BLaER1 (cell line): Measurements from ENCODE around the gene GTPBP6.

ENCODE experiments used
- H3K27ac ChIP-seq: shearing (Covaris generic); formaldehyde crosslinking; 2 replicates; pipeline ENCODE4 v1.8.1; 2022
- H3K27me3 ChIP-seq: shearing (Covaris generic); formaldehyde crosslinking; 2 replicates; pipeline ENCODE4 v1.8.1; 2022
- H3K36me3 ChIP-seq: shearing (Covaris generic); formaldehyde crosslinking; 2 replicates; pipeline ENCODE4 v1.8.1; 2022
- H3K4me1 ChIP-seq: shearing (Covaris generic); formaldehyde crosslinking; 2 replicates; pipeline ENCODE4 v1.8.1; 2022
- H3K4me2 ChIP-seq: shearing (Covaris generic); formaldehyde crosslinking; 2 replicates; pipeline ENCODE4 v1.8.1; 2022
- H3K4me3 ChIP-seq: shearing (Covaris generic); formaldehyde crosslinking; 2 replicates; pipeline ENCODE4 v1.8.1; 2022
- H3K9ac ChIP-seq: shearing (Covaris generic); formaldehyde crosslinking; 2 replicates; pipeline ENCODE4 v1.8.1; 2022
- H3K9me3 ChIP-seq: shearing (Covaris generic); formaldehyde crosslinking; 2 replicates; pipeline ENCODE4 v1.8.1; 2022
- H4K20me1 ChIP-seq: shearing (Covaris generic); formaldehyde crosslinking; 2 replicates; pipeline ENCODE4 v1.8.1; 2022
- Cebpa-rat ChIP-seq: shearing (Covaris generic); IDR thresholded peaks from 2 replicates; pipeline ENCODE4 v1.8.1; 2022

The GTPBP6 gene

GRCh38 chrX:319579-320125, 1.1 kb upstream of the GTPBP6 start:
- H3K4me2 ChIP-seq = peak overlapping the region; percentile 100
- peak overlapping the region; percentile 98 for H3K27ac ChIP-seq
- TF ChIP-seq Cebpa-rat = no peak
- H3K27me3 ChIP-seq = no peaks in the 10 kb centered on the region
- peak overlapping the region; percentile 99 for H3K9ac ChIP-seq
- peaks cover 31% of the 10 kb centered on the region for H3K4me1 ChIP-seq
- peaks cover 22% of the 10 kb centered on the region for H3K36me3 ChIP-seq
- peak overlapping the region; percentile 87 for H3K4me3 ChIP-seq
- peaks cover 36% of the 10 kb centered on the region for H4K20me1 ChIP-seq
- H3K9me3 ChIP-seq = no peaks in the 10 kb centered on the region

DNA sequence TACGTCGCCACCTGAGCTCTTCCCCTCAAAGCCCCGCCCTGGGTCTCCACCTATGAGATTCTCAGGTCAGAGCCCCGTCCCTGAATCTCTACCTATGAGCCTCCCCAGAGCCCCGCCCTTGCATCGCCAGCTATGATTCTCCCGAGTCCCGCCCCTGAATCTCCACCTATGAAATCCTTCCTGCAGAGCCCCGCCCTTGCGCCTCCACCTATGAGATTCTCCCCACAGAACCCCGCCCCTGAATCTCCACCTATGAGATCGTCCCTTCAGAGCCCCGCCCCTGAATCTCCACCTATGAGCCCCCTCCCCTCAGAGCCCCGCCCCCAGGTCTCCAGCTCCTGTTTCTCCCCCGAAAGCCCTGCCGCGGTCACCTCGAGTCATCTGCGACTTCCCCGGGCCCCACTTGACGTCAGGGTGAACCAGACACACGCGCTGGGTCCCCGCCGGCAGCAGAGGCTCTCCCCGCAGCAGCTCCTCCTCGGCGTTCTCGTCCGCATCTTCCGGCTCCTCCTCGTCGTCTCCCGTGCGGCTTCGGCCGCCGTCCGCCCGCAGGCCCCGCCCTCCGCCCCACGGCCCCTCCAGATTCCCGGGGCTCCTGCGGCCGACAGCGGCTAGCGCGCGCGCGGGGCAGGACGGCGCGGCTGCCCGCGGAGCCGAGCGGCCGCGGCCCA, 393 bp downstream of the GTPBP6 start:
- Histone ChIP-seq H3K27me3 (no peaks in the 10 kb centered on the region), H3K4me2 (peak overlapping the region; percentile 58), H3K36me3 (peaks cover 35% of the 10 kb centered on the region), H3K9me3 (no peaks in the 10 kb centered on the region), H3K27ac (peak overlapping the region; percentile 99), H3K9ac (peak overlapping the region; percentile 97), H3K4me3 (peak overlapping the region; percentile 87), H3K4me1 (peaks cover 16% of the 10 kb centered on the region), H4K20me1 (peaks cover 45% of the 10 kb centered on the region)
- no peak for TF ChIP-seq Cebpa-rat

- Histone ChIP-seq H3K4me3 (peak overlapping the region; percentile 87; the same call in 1 of the 2 replicates), H3K27me3 (no peaks in the 10 kb centered on the region), H4K20me1 (peaks cover 52% of the 10 kb centered on the region), H3K4me2 (peak overlapping the region; percentile 34; the same call in 1 of the 2 replicates), H3K9me3 (no peaks in the 10 kb centered on the region), H3K36me3 (peaks cover 41% of the 10 kb centered on the region), H3K4me1 (peaks cover 13% of the 10 kb centered on the region), H3K27ac (no peak overlapping the region), H3K9ac (no peak overlapping the region)
- no peak for TF ChIP-seq Cebpa-rat
These were observed 1.1 kb downstream of the GTPBP6 start for GRCh38 chrX:317424-318067.

DNA sequence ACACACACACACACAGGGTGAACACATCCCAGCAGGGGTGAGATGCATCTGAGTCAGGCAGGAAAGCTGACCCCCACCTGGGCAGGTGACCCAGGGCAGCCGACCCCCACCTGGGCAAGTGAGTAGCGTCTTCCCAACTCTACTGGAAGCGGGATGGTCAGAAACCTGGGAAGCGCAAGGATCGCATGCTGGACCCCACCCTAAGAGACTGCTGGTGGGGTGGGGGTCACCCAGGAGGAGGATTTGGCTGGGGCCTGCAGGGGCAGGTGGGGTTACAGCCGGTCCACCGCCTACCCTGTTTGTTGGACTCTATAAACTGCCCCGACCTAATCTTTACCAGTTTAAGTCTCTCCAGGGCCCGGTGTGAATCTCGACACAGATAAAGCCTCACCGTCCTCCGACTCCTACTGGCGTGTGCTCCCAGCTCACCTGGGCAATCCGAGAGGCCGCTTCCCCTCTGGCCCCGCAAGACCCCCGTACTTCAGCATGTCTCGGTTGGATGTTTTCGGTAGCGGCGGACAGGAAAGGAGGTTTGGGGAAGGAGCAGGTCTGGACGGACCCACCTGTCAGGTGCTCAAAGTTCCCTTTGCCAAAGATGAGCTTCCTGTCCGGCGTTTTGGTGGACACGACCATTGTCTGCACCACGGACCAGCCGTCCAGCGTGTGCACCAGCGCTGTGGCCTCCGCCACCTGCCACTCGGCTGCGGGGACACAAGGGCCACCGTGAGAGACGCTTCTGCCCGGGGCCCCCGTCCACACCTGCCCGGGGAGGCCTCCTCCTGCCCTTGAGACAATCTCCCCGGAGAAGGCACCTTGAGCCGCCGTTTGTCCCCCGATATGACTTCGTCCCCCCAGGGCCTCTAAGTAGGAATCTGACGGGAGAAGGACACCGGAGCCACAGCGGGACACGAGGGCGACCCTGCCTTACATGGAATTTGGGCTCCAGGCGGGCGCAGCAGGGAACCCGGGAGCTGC, 2.0 kb downstream of the GTPBP6 start:
- Histone ChIP-seq H3K27me3 (no peaks in the 10 kb centered on the region), H3K4me2 (peak overlapping the region; percentile 34; the same call in 1 of the 2 replicates), H3K4me1 (peaks cover 13% of the 10 kb centered on the region), H3K9ac (no peak overlapping the region), H3K27ac (no peak overlapping the region), H3K36me3 (peaks cover 50% of the 10 kb centered on the region), H3K9me3 (no peaks in the 10 kb centered on the region), H3K4me3 (no peak overlapping the region), H4K20me1 (peaks cover 61% of the 10 kb centered on the region)
- no peak for TF ChIP-seq Cebpa-rat

- peaks cover 66% of the 10 kb centered on the region for H4K20me1 ChIP-seq
- no peak for TF ChIP-seq Cebpa-rat
- H3K4me2 ChIP-seq = no peak overlapping the region
- peaks cover 66% of the 10 kb centered on the region for H3K36me3 ChIP-seq
- H3K4me1 ChIP-seq = peaks cover 2% of the 10 kb centered on the region
- H3K9me3 ChIP-seq = no peaks in the 10 kb centered on the region
- H3K4me3 ChIP-seq = no peak overlapping the region
- no peaks in the 10 kb centered on the region for H3K27me3 ChIP-seq
- no peak overlapping the region for H3K27ac ChIP-seq
- no peak overlapping the region for H3K9ac ChIP-seq
These were observed 3.6 kb downstream of the GTPBP6 start for GRCh38 chrX:314781-315595.

- Histone ChIP-seq H3K4me2 (no peak overlapping the region), H3K9me3 (no peaks in the 10 kb centered on the region), H3K4me3 (no peak overlapping the region), H3K9ac (no peak overlapping the region), H3K27ac (no peak overlapping the region), H4K20me1 (peaks cover 63% of the 10 kb centered on the region), H3K36me3 (peaks cover 74% of the 10 kb centered on the region), H3K27me3 (no peaks in the 10 kb centered on the region), H3K4me1 (no peaks in the 10 kb centered on the region; the same call in 1 of the 2 replicates)
- no peak for TF ChIP-seq Cebpa-rat
These were observed 4.5 kb downstream of the GTPBP6 start for GRCh38 chrX:314049-314448.

GRCh38 chrX:313546-313945, 5.0 kb downstream of the GTPBP6 start:
- no peaks in the 10 kb centered on the region for H3K9me3 ChIP-seq
- H3K27me3 ChIP-seq = no peaks in the 10 kb centered on the region
- peaks cover 68% of the 10 kb centered on the region for H4K20me1 ChIP-seq
- no peak overlapping the region for H3K27ac ChIP-seq
- no peak for TF ChIP-seq Cebpa-rat
- H3K4me2 ChIP-seq = no peak overlapping the region
- H3K9ac ChIP-seq = no peak overlapping the region
- no peak overlapping the region for H3K4me3 ChIP-seq
- peaks cover 79% of the 10 kb centered on the region for H3K36me3 ChIP-seq
- no peaks in the 10 kb centered on the region; the same call in 1 of the 2 replicates for H3K4me1 ChIP-seq

DNA sequence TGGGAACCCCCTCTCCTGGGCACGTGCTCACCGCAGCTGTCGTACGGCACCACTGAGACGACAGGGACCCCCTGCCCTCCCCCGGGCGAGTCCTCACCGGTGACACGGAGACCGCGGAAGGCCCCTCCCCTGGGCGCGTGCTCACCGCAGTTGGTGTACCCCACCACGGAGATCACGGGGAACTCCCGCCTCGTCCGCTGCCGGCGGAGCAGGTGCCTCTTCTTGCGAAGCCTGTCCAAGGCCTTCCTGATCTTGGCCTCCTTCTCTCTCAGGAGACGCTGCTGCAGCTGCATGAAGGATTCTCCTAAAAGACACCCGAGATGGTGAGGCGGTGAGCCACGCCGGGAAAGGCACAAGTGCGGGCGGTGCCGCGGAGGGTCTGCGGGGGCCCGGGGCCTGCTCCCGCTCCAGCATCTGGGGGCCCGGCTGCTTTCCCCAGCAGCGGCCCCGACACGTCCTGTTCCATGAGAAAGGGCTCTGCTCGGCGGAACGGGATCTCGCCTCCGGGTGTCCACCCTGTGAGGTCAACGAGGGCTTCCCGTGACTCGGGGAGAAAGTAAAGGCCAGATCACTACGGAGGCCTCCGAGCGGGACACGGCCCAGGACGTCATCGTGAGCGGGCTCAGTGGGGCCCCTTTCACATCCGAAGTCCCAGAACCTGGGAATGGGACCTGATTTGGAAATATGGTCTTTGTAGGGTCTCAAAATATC, 5.8 kb downstream of the GTPBP6 start:
- H4K20me1 ChIP-seq = peaks cover 75% of the 10 kb centered on the region
- no peaks in the 10 kb centered on the region for H3K27me3 ChIP-seq
- H3K4me2 ChIP-seq = no peak overlapping the region
- peaks cover 87% of the 10 kb centered on the region for H3K36me3 ChIP-seq
- H3K9me3 ChIP-seq = no peaks in the 10 kb centered on the region
- TF ChIP-seq Cebpa-rat = no peak
- no peak overlapping the region for H3K4me3 ChIP-seq
- no peaks in the 10 kb centered on the region; the same call in 1 of the 2 replicates for H3K4me1 ChIP-seq
- H3K27ac ChIP-seq = no peak overlapping the region
- no peak overlapping the region for H3K9ac ChIP-seq
